ENCODE measurements around the gene MARCHF4.

MARCHF4 gene

GRCh38 chr2:216348756-216349308 is 23.5 kb downstream of the MARCHF4 start:
- peak; percentile 46 for DNase-seq

DNA sequence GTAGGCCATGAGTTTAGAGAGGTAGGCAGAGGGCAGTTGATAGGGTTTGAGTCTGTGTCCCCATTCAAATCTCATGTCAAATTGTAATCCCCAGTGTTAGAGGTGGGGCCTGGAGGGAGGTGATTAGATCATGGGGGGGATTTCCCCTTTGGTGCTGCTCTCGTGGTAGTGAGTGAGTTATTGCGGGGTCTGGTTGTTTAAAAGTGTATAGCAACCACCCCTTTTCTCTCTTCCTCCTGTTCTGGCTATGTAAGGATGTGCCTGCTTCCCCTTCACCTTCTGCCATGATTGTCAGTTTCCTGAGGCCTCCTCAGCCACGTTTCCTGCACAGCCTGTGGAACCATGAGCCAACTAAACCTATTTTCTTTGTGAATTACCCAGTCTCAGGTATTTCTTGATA is 25.5 kb downstream of the MARCHF4 start:
- no peak for DNase-seq

DNA sequence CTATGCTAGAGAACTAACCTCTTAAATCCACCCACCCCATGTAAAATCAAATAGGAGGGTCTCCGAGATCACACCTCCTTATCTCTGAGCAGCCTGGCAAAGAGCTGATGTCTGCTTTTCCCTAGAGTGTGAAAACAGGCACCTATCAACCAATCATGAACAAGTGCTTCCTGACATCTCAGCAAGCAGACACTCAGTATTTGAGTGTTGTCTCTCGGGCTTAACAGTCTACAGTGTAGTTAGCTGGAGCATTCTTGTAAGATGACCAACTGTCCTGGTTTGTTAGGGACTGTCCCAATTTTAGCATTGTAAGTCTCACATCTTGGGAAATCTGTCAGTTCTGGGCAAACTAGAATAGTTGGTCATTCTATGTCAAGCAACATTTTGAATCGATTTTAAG is 26.4 kb downstream of the MARCHF4 start:
- no peak for DNase-seq

DNA sequence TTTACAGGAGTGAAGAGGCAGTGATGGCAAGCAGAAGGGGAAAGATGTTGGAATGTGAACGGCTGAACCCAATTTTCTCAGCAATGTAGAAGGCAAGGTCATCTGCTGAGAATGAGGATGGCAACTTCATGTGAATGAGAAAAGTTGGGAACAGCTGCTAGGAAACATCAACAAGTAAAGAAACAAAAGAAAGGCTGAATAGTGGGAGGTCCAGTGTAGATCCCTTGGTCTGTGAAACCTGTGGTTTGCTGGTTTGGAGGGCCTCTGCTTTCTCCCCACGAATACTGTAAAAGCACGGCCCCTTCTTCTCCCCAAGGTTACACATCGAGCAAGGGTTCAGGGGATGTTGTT is 27.4 kb downstream of the MARCHF4 start:
- no peak for DNase-seq

DNA sequence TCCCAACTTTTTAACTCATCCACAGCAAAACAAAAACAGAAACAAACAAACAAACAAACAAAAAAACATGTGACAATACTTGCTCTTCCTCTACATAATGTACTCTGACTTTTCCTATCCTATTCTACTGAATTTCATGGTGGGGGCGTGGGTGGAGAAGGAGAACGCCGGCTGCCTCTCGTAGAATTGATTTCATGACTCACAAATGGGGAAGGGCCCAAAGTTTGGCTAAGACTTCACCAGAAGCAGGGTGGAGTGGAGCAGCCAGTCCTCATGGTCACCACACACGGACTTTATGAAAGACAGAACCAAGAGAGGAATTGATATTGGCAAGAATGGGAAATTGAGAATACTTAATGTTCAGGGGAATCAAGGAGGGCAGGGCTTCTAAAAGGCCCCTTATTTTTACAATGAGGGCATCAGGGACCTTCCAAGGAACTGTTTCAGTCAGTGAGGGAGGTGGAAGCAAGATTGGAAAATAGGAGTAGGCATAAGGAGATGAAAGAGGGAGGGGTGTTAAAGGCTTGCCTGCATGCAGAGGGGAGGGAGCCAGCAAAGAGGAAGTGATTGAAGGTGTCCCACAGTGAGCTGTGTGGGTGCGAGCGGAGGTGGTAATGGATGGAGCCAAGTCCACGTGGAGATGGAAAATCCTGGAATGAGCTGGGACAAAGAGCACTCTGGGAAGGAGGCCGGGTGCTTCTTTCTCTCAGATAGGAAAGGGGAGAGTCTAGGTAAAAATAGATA is 27.9 kb downstream of the MARCHF4 start:
- DNase-seq, result no peak

DNA sequence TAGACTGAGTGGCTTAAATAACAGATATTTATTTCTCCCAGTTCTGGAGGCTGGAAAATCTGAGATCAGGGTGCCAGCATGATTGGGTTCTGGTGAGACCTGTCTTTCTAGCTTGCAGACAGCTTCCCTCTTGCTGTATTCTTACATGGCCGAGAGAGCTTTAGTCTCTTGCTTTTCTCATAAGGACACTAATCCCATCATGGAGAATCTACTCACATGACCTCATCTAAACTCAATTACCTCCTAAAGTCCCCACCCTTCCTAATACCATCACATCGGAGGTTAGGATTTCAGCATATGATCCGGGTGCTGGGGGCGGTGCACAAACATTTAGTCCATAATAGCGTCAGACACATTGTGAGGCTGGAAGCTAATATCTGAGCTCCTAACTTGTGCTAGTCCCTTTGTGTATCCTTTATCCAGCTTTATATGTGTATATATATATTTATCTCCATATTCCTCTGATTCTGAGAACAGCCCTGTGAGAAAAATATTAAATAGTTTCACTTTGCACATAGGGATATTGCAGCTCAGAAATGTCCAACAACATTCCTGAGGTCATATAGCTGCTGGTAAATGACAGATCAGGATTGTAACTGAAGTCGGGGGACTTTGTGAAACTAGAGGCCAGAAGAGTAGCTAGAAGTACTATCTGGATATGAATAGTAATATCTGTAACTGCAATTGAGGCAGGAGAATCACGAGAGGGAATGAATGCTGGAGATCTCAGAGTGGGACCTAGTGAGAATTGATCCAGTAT is 28.9 kb downstream of the MARCHF4 start:
- no peak for DNase-seq

- no peak for DNase-seq
These were observed 31.2 kb downstream of the MARCHF4 start for GRCh38 chr2:216341121-216341520.

- DNase-seq, result no peak
These were observed 32.0 kb downstream of the MARCHF4 start for GRCh38 chr2:216340280-216340631.

GRCh38 chr2:216339456-216340279 is 32.6 kb downstream of the MARCHF4 start:
- no peak for DNase-seq

- no peak for DNase-seq
These were observed 37.0 kb downstream of the MARCHF4 start for GRCh38 chr2:216335252-216335651.

DNA sequence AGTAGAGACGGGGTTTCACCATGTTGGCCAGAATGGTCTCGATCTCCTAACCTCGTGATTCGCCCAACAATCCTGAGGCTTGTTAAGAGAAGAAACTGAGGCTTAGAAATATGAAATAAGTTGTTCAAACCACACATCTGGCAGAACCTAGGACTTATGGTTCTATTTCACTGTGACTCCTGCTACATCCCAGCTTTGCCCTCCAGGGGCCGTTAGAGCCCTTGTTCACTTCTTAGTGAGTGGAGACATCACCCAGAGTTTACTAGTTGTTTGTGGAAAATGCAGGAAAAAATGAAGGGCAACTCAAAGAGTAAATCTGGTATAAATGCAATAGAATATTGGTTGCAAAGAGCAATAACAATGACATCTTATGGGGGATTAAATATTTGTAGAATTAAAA is 43.9 kb downstream of the MARCHF4 start:
- DNase-seq, result no peak

DNA sequence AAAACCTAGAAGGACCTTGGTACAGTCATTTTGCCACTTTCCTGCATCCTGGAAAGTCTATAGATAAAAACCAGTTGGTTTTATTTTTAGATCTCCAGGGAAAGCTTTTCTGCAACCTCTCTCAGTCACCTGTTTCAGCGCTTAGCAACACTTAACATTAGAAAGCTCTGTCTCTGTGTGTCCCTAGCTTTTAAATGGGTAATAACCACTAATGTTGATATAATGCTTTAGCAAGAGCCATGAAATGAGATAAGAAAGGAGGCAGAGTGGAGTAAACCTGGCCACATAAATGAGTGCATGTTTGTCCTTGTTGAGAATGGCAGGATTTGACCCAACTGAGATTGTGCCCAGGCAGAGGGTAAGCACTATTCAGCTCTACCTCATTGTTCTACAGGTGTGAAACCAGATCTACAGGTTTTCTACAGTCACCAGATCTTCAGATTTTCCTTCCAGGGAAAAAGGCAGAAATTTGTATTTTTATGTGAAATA is 44.8 kb downstream of the MARCHF4 start:
- no peak for DNase-seq

All from CD4-positive, alpha-beta T cell treated with Interleukin-4 for 4 hours (primary cell).